A549 (cell line): Measurements from ENCODE around the gene FIBCD1. TPM values are rescaled to one million over a fixed set of nuclear protein-coding genes. Genes with fewer than 3 reads are reported as not detected.

ENCODE experiments used
- ATAC-seq, 2 experiments: fragments of 200-7000 bp in 1 of 2; fragments of >200 bp in 1 of 2; cut with Nextera tagmentation in 1 of 2; cut with Tn5 transposase in 1 of 2; 3 replicates each; pipeline versions ENCODE4 v1.8.0 to v1.9.1; 2018 to 2020; ENCODE audit warnings: mild to moderate bottlenecking in 1 of 2, moderate library complexity in 1 of 2
- CTCF ChIA-PET: fragments of 300-600 bp; sonication (Branson Sonifier 250); formaldehyde crosslinking; extraction: SDS; loops from one replicate; lab custom pipeline; 2021; ENCODE audit warnings: antibody characterized with exemption, inconsistent platforms; lab: Yijun Ruan, JAX
- POLR2A ChIA-PET: fragments of 350-600 bp; formaldehyde crosslinking; extraction: SDS; loops from one replicate; lab custom pipeline; 2021; ENCODE audit warnings: antibody characterized with exemption, inconsistent platforms; lab: Yijun Ruan, JAX
- DNase-seq, 2 experiments: peaks; one replicate each; pipeline versions ENCODE4 v3.0.0 to v3.0.0-alpha.2; 2011 to 2016; ENCODE audit warnings: low read depth in 1 of 2, low spot score in 1 of 2
- FAIRE-seq: peaks from 2 replicates; lab custom pipeline; 2011; peaks lifted over from hg19 to GRCh38; lab: Jason Lieb, UNC
- H3K27ac ChIP-seq, 2 experiments: fragments of >200 bp; sonication (Bioruptor Twin); formaldehyde crosslinking; 3 replicates each; pipeline ENCODE4 v1.5.1; 2016 to 2017
- H3K4me1 ChIP-seq: fragments of >200 bp; sonication (Bioruptor Twin); formaldehyde crosslinking; 3 replicates; pipeline ENCODE4 v1.6.1; 2016
- H3K4me2 ChIP-seq: fragments of >200 bp; sonication (Bioruptor Twin); formaldehyde crosslinking; 3 replicates; pipeline ENCODE4 v1.6.1; 2016
- H3K4me3 ChIP-seq: fragments of >200 bp; sonication (Bioruptor Twin); formaldehyde crosslinking; 3 replicates; pipeline ENCODE4 v1.5.1; 2016
- H3K9me3 ChIP-seq: fragments of >200 bp; sonication (Bioruptor Twin); formaldehyde crosslinking; 3 replicates; pipeline ENCODE4 v1.6.1; 2016
- CBX8 ChIP-seq: fragments of 200-600 bp; sonication (generic); IDR thresholded peaks from 2 replicates; pipeline ENCODE4 v1.6.1; 2016
- EP300 ChIP-seq, 2 experiments: fragments of >200 bp; sonication (Bioruptor Twin); formaldehyde crosslinking; IDR thresholded peaks; 2 replicates in 1 of 2; 3 replicates in 1 of 2; pipeline ENCODE4 v1.6.1; 2016 to 2017
- FOSL2 ChIP-seq, 2 experiments: fragments of 450-650 bp in 1 of 2; fragments of >200 bp in 1 of 2; sonication (Bioruptor Twin) in 1 of 2; formaldehyde crosslinking; IDR thresholded peaks; 2 replicates each; pipeline versions ENCODE4 v1.5.0 to v1.6.1; 2016 to 2020; ENCODE audit warnings: mild to moderate bottlenecking in 1 of 2, moderate library complexity in 1 of 2
- FOXS1 ChIP-seq: fragments of 250-450 bp; sonication (Bioruptor Pico); IDR thresholded peaks from 2 replicates; pipeline ENCODE4 v1.5.0; 2020; ENCODE audit warnings: mild to moderate bottlenecking, moderate library complexity
- HOXA7 ChIP-seq: fragments of 250-450 bp; sonication (Bioruptor Pico); IDR thresholded peaks from 2 replicates; pipeline ENCODE4 v1.5.0; 2020; ENCODE audit warnings: mild to moderate bottlenecking, moderate library complexity
- JUN ChIP-seq, 2 experiments: fragments of >200 bp; sonication (Bioruptor Twin); formaldehyde crosslinking; IDR thresholded peaks; 2 replicates in 1 of 2; 3 replicates in 1 of 2; pipeline ENCODE4 v1.6.1; 2016 to 2017
- KDM1A ChIP-seq: fragments of 200-600 bp; sonication (generic); IDR thresholded peaks from 2 replicates; pipeline ENCODE4 v1.6.1; 2016; ENCODE audit warnings: low read depth, mild to moderate bottlenecking
- MAFK ChIP-seq: fragments of 450-650 bp; IDR thresholded peaks from 2 replicates; pipeline ENCODE4 v1.6.1; 2014; ENCODE audit not compliant: partially characterized antibody
- MAZ ChIP-seq: fragments of 150-350 bp; IDR thresholded peaks from 2 replicates; pipeline ENCODE4 v1.6.1; 2014; ENCODE audit warnings: antibody characterized with exemption, low read depth, low read length, borderline replicate concordance
- PBX3 ChIP-seq: IDR thresholded peaks from 2 replicates; pipeline ENCODE4 v1.6.1; 2012
- USF2 ChIP-seq: fragments of 450-650 bp; IDR thresholded peaks from 2 replicates; pipeline ENCODE4 v1.6.1; 2014; ENCODE audit warnings: antibody characterized with exemption
- ZFP36 ChIP-seq: fragments of 450-650 bp; IDR thresholded peaks from 2 replicates; pipeline ENCODE4 v1.6.1; 2014; ENCODE audit warnings: borderline replicate concordance; ENCODE audit not compliant: partially characterized antibody
- ZSCAN20 ChIP-seq: fragments of 250-450 bp; sonication (Bioruptor Pico); IDR thresholded peaks from 2 replicates; pipeline ENCODE4 v1.8.0; 2022; ENCODE audit warnings: mild to moderate bottlenecking, moderate library complexity
- WGBS: methylation state at CpG from one replicate; pipeline ENCODE4 v1.1.6; 2017; ENCODE audit errors: missing lambda C conversion rate; 5-methylcytosine and 5-hydroxymethylcytosine counted together
- polyA plus RNA-seq, 4 experiments: library from polyadenylated mRNA; depleted of rRNA in 3 of 4; stranded (reverse); fragments of >200 nt; fragmentation: RNase III in 1 of 4; extraction: RNeasy Plus Mini Kit Qiagen cat#74134 plus additional on column Dnase treatment in 1 of 4; gene quantifications; 2 replicates in 3 of 4; 3 replicates in 1 of 4; pipeline ENCODE4 v1.2.3, GENCODE V29; 2011 to 2017
- TF ChIP-seq, protein P1 (sequence below): IDR thresholded peaks from 2 replicates; pipeline ENCODE4 v1.6.1; 2012
- TF ChIP-seq, protein P2 (sequence below): fragments of 200-600 bp; sonication (generic); IDR thresholded peaks from 2 replicates; pipeline ENCODE4 v1.6.1; 2016; ENCODE audit warnings: antibody characterized with exemption, mild to moderate bottlenecking, moderate library complexity

FIBCD1 gene
- polyA plus RNA-seq, 2 of the 4 experiments (the other 2 are of a cell fraction), result 4.8 to 4.9 TPM

DNA sequence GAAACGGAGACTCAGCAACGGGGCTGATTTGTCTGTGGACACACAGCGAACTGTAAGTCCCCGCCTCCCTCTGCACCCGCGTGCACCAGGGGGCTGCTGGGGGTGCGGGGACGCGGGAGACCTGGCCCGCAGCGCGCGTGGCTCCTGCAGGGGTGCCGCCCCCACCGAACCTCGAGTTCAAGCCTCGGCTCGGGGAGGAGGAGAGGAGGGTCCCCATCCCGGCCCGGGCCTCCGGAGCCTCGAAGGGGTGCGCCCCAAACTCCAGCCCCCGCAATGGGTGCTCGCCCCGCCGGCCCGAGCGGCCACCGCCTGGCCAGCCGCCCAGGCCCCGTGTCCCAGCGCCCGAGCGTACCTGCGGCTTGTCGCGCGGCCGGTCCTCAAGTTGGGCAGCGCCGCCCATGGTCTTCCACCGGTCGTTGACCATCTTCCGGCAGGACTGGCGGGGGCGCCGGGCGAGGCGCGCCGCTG, 829 bp downstream of the FIBCD1 start:
- H3K4me1 ChIP-seq, result peaks cover 49% of the 10 kb centered on the region
- peak overlapping the region; percentile 94 for H3K4me2 ChIP-seq
- ChIA-PET POLR2A (no interaction called here), CTCF (no interaction called here)
- FAIRE-seq (no peak), ATAC-seq (no peak), DNase-seq (no peak)
- no peaks in the 10 kb centered on the region for H3K9me3 ChIP-seq
- TF ChIP-seq CBX8, result no peak
- TF ChIP-seq ZSCAN20 (CRISPR knock-in tag), result no peak
- TF ChIP-seq, protein P1, sequence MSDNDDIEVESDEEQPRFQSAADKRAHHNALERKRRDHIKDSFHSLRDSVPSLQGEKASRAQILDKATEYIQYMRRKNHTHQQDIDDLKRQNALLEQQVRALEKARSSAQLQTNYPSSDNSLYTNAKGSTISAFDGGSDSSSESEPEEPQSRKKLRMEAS, result 0 out of 2 replicates have a peak, but pooled peaks have one; percentile 10
- peak overlapping the region; percentile 78 to 90 for H3K27ac ChIP-seq
- 51% methylated on average over 14 of the region's 52 CpGs for WGBS
- H3K4me3 ChIP-seq, result peak overlapping the region; percentile 63

- H3K27ac ChIP-seq, result peak overlapping the region; percentile 24 to 90; a peak in 4 of 6 replicates
- H3K4me1 ChIP-seq, result peaks cover 57% of the 10 kb centered on the region
- CTCF ChIA-PET, result interaction anchor here (0.9 to 7.0 kb wide), 9 partner anchors 19 to 236 kb away, joined by 3 to 49 read pairs (median 6); no protein-coding TSS in a partner anchor
- FAIRE-seq, result no peak
- WGBS, result 87% methylated on average over 23 of the region's 23 CpGs
- no peak for ATAC-seq
- H3K9me3 ChIP-seq, result no peaks in the 10 kb centered on the region
- DNase-seq, result no peak
- H3K4me2 ChIP-seq, result peak overlapping the region; percentile 94
- POLR2A ChIA-PET, result no interaction called here
- TF ChIP-seq FOXS1 (CRISPR knock-in tag) (no peak), USF2 (no peak), MAZ (no peak), JUN (IDR thresholded peaks at IDR 0.05) (no peak), KDM1A (peak; percentile 39; the same call in 1 of the 2 replicates), ZSCAN20 (CRISPR knock-in tag) (no peak), FOSL2 (IDR thresholded peaks at IDR 0.05) (no peak), FOSL2 (CRISPR knock-in tag; IDR thresholded peaks at IDR 0.05) (peak; percentile 31), MAFK (no peak), ZFP36 (peak; percentile 60), HOXA7 (no peak)
- TF ChIP-seq, protein P2, sequence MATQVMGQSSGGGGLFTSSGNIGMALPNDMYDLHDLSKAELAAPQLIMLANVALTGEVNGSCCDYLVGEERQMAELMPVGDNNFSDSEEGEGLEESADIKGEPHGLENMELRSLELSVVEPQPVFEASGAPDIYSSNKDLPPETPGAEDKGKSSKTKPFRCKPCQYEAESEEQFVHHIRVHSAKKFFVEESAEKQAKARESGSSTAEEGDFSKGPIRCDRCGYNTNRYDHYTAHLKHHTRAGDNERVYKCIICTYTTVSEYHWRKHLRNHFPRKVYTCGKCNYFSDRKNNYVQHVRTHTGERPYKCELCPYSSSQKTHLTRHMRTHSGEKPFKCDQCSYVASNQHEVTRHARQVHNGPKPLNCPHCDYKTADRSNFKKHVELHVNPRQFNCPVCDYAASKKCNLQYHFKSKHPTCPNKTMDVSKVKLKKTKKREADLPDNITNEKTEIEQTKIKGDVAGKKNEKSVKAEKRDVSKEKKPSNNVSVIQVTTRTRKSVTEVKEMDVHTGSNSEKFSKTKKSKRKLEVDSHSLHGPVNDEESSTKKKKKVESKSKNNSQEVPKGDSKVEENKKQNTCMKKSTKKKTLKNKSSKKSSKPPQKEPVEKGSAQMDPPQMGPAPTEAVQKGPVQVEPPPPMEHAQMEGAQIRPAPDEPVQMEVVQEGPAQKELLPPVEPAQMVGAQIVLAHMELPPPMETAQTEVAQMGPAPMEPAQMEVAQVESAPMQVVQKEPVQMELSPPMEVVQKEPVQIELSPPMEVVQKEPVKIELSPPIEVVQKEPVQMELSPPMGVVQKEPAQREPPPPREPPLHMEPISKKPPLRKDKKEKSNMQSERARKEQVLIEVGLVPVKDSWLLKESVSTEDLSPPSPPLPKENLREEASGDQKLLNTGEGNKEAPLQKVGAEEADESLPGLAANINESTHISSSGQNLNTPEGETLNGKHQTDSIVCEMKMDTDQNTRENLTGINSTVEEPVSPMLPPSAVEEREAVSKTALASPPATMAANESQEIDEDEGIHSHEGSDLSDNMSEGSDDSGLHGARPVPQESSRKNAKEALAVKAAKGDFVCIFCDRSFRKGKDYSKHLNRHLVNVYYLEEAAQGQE, result no peak
- H3K4me3 ChIP-seq, result peak overlapping the region; percentile 63; the same call in 2 of the 3 replicates
Measured at GRCh38 chr9:130937146-130938076, 1.6 kb downstream of the FIBCD1 start.

DNA sequence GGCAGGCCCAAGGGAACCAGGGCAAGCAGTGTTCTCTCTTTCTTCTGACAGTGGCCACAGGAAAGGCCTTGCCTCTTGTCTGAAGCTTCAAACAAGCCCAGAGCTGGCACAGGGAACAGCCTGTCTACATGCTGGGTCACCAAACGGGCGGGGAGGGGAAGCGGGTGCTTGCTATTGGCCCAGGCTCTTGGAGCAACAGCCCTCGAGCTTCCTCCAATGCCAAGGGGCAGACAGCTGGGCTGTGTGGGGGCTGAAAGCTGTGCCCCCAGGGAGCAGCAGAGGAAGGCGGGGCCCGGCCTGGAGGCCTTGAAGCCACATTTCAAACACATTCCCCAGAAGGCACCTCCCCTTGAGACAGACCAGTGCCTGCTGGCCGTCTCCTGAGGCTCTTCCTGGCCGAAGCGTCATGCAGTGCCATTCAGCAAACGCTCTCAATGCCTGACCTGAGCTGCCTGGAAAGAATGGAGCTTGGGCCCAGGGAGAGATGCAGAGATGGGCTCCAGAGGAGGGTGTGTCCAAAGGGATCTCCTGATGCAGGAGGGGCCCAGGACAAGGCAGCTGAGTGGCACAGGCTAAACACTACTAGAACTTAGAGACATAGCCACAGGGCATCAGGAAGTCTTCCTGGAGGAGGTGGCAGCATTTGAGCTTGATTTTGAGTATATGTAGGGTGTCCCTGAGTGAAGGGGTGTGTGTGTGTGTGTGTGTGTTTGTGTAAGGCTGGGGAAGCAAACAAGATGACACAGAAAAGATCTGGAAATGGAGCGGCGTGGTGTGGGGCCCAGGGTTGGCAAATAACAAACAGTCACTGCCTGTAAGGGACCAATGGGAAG, 2.5 kb downstream of the FIBCD1 start:
- Histone ChIP-seq H3K4me3 (no peak overlapping the region), H3K4me2 (peak overlapping the region; percentile 51), H3K4me1 (peaks cover 59% of the 10 kb centered on the region)
- ATAC-seq, result peak; percentile 7 to 59; a peak in 5 of 6 replicates
- POLR2A ChIA-PET, result no interaction called here
- TF ChIP-seq, protein P1, result peak; percentile 47; the same call in 1 of the 2 replicates
- TF ChIP-seq FOXS1 (CRISPR knock-in tag) (0 out of 2 replicates have a peak, but pooled peaks have one; percentile 16), EP300 (IDR thresholded peaks at IDR 0.05) (no peak), PBX3 (no peak), ZFP36 (peak; percentile 95)
- TF ChIP-seq, all 56 proteins: peak for 3
- peak overlapping the region; percentile 24 to 90 for H3K27ac ChIP-seq
- CTCF ChIA-PET, result interaction anchor here (0.8 to 7.0 kb wide), 10 partner anchors 18 to 235 kb away, joined by 3 to 49 read pairs (median 6); no protein-coding TSS in a partner anchor
- FAIRE-seq (no peak), DNase-seq (peak; percentile 58 to 83)
- H3K9me3 ChIP-seq, result no peaks in the 10 kb centered on the region
- WGBS, result 11% methylated on average over 6 of the region's 12 CpGs
